ENCODE results near the gene KCNN3.

KCNN3 gene

DNA sequence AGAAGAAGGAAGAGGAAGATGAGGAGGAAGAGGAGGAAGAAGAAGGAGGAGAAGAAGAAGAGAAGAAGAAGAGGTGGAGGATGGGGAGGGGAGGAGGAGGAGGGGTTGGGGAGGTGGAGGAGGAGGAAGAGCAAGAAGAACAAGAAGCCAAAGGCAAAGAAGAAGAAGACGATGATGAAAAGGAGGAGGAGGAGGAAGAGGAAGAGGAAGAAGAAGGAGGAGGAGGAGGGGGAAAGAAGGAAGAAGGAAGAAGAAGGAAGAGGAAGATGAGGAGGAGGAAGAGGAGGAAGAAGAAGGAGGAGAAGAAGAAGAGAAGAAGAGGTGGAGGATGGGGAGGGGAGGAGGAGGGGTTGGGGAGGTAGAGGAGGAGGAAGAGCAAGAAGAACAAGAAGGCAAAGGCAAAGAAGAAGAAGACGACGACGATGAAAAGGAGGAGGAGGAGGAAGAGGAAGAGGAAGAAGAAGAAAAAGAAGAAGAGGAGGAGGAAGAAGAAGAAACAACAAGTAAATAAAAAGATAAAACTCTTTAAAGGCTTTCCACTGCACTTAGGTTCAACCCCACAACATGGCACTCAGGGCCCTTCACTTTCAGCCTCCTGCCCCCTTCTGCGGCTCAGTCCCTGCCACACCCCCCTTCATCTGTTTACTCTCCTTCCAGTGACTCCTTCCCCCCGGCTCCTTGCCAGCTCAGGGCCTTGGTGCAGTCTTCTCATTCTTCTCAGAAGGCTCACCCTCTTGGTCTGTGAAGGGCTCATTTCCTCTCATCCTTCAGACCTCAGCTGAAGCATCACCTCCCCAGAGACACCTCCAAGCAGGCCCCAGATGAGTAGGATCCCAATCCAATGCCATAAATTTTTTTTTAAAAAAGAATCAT is 114.0 kb downstream of the KCNN3 start:
- Histone ChIP-seq H3K4me1 (ENCODE audit: control insufficient read depth, insufficient read depth, low read length, poor library complexity, severe bottlenecking) (peaks cover 15% of the 10 kb centered on the region), H3K27ac (ENCODE audit: low read depth, low read length, severe bottlenecking) (no peak overlapping the region), H3K36me3 (ENCODE audit: control insufficient read depth, insufficient read depth, low read length) (no peaks in the 10 kb centered on the region), H3K4me3 (ENCODE audit: extremely low read depth, insufficient read depth, low read length, poor library complexity, severe bottlenecking) (no peak overlapping the region), H3K9me3 (ENCODE audit: control insufficient read depth, low read length) (no peaks in the 10 kb centered on the region)
- WGBS, 2 experiments (ENCODE audit: insufficient coverage in 2 of 2), result 59 to 91% methylated on average over 3 to 6 of the region's 6 CpGs

DNA sequence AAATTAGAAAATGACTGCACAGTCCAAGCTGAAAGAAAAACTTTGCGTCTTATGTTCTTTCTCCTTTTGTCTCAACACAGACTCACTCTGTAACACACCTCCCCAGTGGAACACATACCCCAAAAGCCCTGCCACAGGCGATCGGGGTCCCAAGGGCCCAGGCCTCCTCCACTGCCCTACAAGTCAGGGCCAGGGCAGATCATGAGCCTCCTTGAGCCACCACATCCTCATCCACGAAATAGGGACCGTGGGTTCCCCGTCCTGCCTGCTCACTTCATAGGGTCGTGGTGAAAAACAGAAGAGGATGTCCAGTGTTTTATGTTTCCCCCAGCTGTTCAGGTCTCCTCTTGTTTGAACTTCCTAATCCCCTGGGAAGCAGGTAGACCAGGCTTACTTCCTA is 116.7 kb downstream of the KCNN3 start:
- Histone ChIP-seq H3K9me3 (ENCODE audit: control insufficient read depth, low read length) (no peaks in the 10 kb centered on the region), H3K27ac (ENCODE audit: low read depth, low read length, severe bottlenecking) (no peak overlapping the region), H3K4me3 (ENCODE audit: extremely low read depth, insufficient read depth, low read length, poor library complexity, severe bottlenecking) (no peak overlapping the region), H3K4me1 (ENCODE audit: control insufficient read depth, insufficient read depth, low read length, poor library complexity, severe bottlenecking) (peaks cover 9% of the 10 kb centered on the region), H3K36me3 (ENCODE audit: control insufficient read depth, insufficient read depth, low read length) (no peaks in the 10 kb centered on the region)
- 91% methylated on average over 6 to 7 of the region's 7 CpGs for WGBS, 2 experiments (ENCODE audit: insufficient coverage in 2 of 2)

DNA sequence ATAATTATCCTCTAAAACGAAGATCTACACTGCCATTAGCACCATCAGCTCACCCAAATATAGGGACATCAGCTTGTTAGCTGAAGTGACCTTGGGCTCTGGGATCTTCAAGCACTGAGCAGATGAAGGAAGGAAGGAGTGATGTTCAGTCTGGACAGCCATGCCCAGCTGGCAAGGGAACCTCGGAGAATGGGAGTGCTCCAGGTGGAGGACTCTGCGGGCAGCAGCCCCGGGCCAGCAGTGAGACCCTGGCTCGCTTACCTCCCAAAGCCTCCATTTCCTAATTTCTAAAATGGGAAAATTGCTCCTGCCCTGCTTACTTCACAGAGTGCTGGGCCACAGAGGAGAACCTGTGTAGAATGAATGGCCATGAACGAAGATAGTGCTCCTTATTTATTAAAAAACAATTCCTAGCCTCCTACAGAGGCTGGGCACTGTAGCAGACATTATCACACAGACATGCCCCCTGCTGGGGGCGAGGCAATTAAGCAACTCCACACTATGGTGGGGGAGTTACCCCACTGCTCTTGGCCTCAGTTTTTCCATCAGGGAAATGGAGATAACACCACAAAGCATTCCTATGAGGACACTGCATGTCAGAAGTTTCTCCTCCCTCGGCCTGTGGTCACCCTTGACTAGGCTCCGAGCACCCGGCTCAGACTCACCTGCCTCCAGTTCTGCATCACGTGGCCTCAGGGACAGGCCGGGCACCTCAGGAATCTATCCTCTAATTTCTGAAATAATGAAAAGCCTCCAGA is 117.6 kb downstream of the KCNN3 start:
- 88 to 89% methylated on average over 8 to 10 of the region's 12 CpGs for WGBS, 2 experiments (ENCODE audit: insufficient coverage in 2 of 2)
- H3K4me3 ChIP-seq (ENCODE audit: extremely low read depth, insufficient read depth, low read length, poor library complexity, severe bottlenecking), result no peak overlapping the region
- H3K4me1 ChIP-seq (ENCODE audit: control insufficient read depth, insufficient read depth, low read length, poor library complexity, severe bottlenecking), result peaks cover 9% of the 10 kb centered on the region
- H3K36me3 ChIP-seq (ENCODE audit: control insufficient read depth, insufficient read depth, low read length), result no peaks in the 10 kb centered on the region
- H3K27ac ChIP-seq (ENCODE audit: low read depth, low read length, severe bottlenecking), result no peak overlapping the region
- no peaks in the 10 kb centered on the region for H3K9me3 ChIP-seq (ENCODE audit: control insufficient read depth, low read length)

DNA sequence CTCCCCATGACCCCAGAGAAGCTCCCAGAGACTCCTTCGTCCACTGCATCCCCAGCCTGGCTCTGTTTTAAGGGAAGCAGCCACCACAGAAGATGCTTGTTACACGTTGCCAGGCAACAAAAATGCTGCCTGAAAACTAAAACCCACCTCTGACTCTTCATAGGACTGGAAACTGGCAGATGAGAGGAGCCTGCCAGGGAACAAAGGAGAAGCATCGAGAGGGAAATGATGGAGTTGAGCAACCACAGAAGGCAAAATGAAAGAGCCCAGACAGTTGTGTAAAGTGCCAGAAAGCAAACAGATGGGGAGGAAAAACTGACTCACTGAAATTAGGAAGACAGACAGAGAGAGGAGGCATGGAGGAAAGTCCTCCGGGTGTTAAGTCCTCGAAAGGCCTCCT is 118.4 kb downstream of the KCNN3 start:
- H3K9me3 ChIP-seq (ENCODE audit: control insufficient read depth, low read length), result no peaks in the 10 kb centered on the region
- 81 to 85% methylated on average over 4 of the region's 5 CpGs for WGBS, 2 experiments (ENCODE audit: insufficient coverage in 2 of 2)
- no peaks in the 10 kb centered on the region for H3K36me3 ChIP-seq (ENCODE audit: control insufficient read depth, insufficient read depth, low read length)
- H3K4me1 ChIP-seq (ENCODE audit: control insufficient read depth, insufficient read depth, low read length, poor library complexity, severe bottlenecking), result peaks cover 8% of the 10 kb centered on the region
- no peak overlapping the region for H3K27ac ChIP-seq (ENCODE audit: low read depth, low read length, severe bottlenecking)
- H3K4me3 ChIP-seq (ENCODE audit: extremely low read depth, insufficient read depth, low read length, poor library complexity, severe bottlenecking), result no peak overlapping the region

DNA sequence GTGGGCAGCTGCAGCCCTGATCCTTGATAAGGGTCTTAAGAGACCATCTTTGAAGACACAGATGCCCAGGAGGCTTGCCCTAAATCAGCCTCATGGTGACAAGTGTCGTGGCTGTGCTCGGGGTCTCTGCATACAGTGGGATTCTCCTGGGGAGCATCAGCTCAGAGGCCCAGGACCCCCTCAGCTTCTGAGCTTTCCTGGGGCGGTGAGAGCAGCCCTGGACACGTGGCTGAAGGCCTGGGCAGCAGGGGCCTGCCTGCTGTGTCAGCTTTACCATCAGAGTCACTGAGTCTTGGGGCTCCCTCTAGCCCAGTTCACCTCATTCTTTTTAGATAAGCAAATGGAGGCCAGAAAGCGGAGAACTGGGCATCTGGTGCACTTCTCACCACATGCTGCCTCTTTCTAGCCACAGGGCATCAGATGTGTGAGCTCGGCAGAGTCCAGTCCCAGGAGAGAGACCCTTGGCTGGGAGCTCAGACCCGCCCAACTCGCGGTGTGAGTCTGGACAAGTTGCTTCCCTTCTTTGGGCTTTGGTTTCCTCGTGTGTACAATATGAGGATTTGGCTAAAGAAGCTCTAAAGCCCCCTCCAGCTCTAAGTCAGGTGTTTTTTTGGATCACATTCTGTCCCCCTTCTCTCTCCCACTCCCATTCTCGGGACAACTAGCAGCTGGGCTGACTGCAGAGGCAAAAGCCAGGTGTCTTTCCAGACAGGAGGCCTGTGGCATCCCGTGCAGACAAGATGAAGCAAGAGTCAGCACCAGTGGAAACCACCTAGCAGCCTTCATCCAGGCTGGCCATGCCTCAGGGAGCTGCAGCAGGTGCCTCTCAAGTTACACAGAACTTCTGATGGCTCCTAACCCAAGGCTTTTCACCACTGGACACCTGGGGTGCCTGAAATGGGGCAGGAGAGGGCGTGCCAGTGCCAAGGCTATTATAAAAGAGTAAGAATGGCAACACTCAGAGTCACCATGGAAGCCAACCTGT is 119.1 kb downstream of the KCNN3 start:
- H3K9me3 ChIP-seq (ENCODE audit: control insufficient read depth, low read length), result no peaks in the 10 kb centered on the region
- H3K27ac ChIP-seq (ENCODE audit: low read depth, low read length, severe bottlenecking), result no peak overlapping the region
- H3K4me3 ChIP-seq (ENCODE audit: extremely low read depth, insufficient read depth, low read length, poor library complexity, severe bottlenecking), result no peak overlapping the region
- no peaks in the 10 kb centered on the region for H3K36me3 ChIP-seq (ENCODE audit: control insufficient read depth, insufficient read depth, low read length)
- 85 to 87% methylated on average over 7 to 11 of the region's 13 CpGs for WGBS, 2 experiments (ENCODE audit: insufficient coverage in 2 of 2)
- H3K4me1 ChIP-seq (ENCODE audit: control insufficient read depth, insufficient read depth, low read length, poor library complexity, severe bottlenecking), result peaks cover 1% of the 10 kb centered on the region

DNA sequence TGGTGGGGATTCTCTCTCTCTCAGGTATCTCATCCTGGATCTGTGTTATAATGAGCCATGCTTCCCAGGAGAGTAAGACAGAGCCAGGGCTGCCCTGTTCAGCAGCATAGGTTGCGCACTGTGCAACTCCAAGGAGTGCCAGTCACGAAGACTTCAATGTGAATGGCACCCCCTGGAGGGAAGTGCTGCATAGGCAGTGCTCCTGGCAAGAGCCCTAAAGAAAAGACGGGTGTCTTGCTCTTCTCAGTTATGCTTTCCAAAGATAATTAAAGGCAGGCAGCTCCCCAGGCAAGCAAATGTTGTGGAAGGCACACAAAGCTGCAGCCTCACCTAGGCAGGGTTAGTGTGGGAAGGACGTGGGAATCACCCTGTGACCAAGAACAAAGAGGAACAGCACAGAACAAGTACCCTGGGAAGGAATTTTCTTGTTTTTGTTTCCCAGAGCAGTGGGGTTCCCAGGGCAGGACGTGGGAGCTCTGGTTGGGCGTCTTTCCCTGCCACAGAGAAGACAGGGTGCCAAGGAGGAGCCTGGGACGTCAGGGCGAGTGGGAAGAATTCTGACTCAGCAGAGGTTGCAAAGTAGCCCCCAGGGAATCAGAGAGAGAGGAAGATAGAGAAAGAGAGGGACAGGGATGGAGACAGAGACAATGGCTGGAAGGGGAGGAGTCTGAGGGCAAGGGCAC is 120.9 kb downstream of the KCNN3 start:
- no peaks in the 10 kb centered on the region for H3K4me1 ChIP-seq (ENCODE audit: control insufficient read depth, insufficient read depth, low read length, poor library complexity, severe bottlenecking)

DNA sequence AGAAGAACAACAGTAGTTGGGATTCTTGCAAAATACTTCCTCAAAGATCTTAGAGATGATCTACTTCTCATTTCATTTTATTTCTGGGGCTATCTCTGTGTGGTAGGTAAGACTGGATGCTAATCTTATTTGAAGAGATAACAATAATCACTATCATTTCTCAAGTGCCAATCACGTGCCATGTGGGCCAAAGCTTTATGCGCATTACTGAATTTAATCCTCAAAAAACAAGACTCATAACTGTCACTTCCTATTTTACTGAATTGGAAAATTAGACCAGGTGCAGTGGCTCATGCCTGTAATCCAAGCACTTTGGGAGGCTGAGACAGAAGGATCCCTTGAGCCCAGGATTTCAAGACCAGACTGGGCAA is 121.7 kb downstream of the KCNN3 start:
- 86% methylated on average over 2 of the region's 2 CpGs; no CpG with 5 or more reads in 1 of the 2 experiments for WGBS, 2 experiments (ENCODE audit: insufficient coverage in 2 of 2)
- H3K36me3 ChIP-seq (ENCODE audit: control insufficient read depth, insufficient read depth, low read length), result no peaks in the 10 kb centered on the region
- no peak overlapping the region for H3K4me3 ChIP-seq (ENCODE audit: extremely low read depth, insufficient read depth, low read length, poor library complexity, severe bottlenecking)
- H3K27ac ChIP-seq (ENCODE audit: low read depth, low read length, severe bottlenecking), result no peak overlapping the region
- H3K9me3 ChIP-seq (ENCODE audit: control insufficient read depth, low read length), result no peaks in the 10 kb centered on the region
- H3K4me1 ChIP-seq (ENCODE audit: control insufficient read depth, insufficient read depth, low read length, poor library complexity, severe bottlenecking), result no peaks in the 10 kb centered on the region

More for the DNA sequence above, 120.9 kb downstream of the KCNN3 start:
- H3K27ac ChIP-seq (ENCODE audit: low read depth, low read length, severe bottlenecking), result no peak overlapping the region
- no peaks in the 10 kb centered on the region for H3K9me3 ChIP-seq (ENCODE audit: control insufficient read depth, low read length)
- H3K36me3 ChIP-seq (ENCODE audit: control insufficient read depth, insufficient read depth, low read length), result no peaks in the 10 kb centered on the region
- no peak overlapping the region for H3K4me3 ChIP-seq (ENCODE audit: extremely low read depth, insufficient read depth, low read length, poor library complexity, severe bottlenecking)
- WGBS, 2 experiments (ENCODE audit: insufficient coverage in 2 of 2), result 73 to 84% methylated on average over 6 to 8 of the region's 8 CpGs

DNA sequence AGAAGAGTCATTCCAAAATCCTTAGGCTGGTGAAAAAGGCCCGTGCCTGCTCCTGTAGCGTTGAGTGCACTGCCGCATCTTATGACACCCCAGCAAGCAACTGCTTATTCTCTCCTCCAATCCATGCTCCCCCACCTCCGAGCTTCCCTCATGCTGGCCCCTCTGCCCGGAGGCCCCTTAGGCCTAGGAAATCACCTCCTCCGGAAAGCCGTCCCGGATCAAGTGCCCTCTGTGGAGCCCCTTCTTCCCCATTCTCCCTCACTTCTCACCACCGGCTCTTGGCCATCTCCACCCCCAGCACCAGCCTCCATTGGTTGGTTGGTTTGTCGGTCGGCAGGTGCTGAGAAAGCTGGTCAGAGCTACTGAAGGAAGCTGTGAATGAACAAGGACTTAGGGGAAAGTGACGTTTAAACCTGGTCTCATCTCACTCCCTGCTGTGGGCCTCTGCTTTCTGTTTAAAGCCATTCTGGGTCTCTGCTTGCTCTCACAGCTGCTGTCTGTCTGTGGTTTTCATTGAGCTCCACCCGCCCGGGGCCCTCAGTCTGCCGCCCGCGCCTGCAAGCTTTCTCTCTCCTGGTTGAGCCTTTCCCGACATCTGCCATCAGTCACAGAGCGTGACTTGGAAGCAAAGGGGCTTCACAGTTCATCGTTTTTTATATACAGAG is 122.2 kb downstream of the KCNN3 start:
- 70 to 80% methylated on average over 10 of the region's 20 CpGs for WGBS, 2 experiments (ENCODE audit: insufficient coverage in 2 of 2)
- no peak overlapping the region for H3K27ac ChIP-seq (ENCODE audit: low read depth, low read length, severe bottlenecking)
- no peaks in the 10 kb centered on the region for H3K36me3 ChIP-seq (ENCODE audit: control insufficient read depth, insufficient read depth, low read length)
- no peak overlapping the region for H3K4me3 ChIP-seq (ENCODE audit: extremely low read depth, insufficient read depth, low read length, poor library complexity, severe bottlenecking)
- no peaks in the 10 kb centered on the region for H3K9me3 ChIP-seq (ENCODE audit: control insufficient read depth, low read length)
- H3K4me1 ChIP-seq (ENCODE audit: control insufficient read depth, insufficient read depth, low read length, poor library complexity, severe bottlenecking), result no peaks in the 10 kb centered on the region

DNA sequence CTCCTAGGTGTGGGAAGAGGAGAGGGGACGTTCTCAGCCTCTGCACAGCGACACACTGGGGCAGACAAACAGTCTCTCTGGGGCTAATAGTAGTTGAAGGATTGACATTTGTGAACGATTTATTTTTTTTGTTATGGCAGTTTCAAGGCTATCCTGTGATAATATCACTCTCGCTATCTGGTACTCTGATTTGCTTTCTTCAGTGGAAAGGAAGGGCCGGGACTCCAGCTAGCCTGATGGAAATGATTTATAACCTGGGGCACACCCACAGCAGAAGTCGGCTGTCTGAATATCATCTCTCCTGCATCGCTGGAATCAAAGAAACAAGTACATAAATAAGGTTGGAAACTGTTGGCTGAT is 122.7 kb downstream of the KCNN3 start:
- 86 to 98% methylated on average over 5 of the region's 7 CpGs for WGBS, 2 experiments (ENCODE audit: insufficient coverage in 2 of 2)

More for the DNA sequence above, 122.7 kb downstream of the KCNN3 start:
- Histone ChIP-seq H3K9me3 (ENCODE audit: control insufficient read depth, low read length) (no peaks in the 10 kb centered on the region), H3K4me1 (ENCODE audit: control insufficient read depth, insufficient read depth, low read length, poor library complexity, severe bottlenecking) (no peaks in the 10 kb centered on the region), H3K36me3 (ENCODE audit: control insufficient read depth, insufficient read depth, low read length) (no peaks in the 10 kb centered on the region), H3K4me3 (ENCODE audit: extremely low read depth, insufficient read depth, low read length, poor library complexity, severe bottlenecking) (no peak overlapping the region), H3K27ac (ENCODE audit: low read depth, low read length, severe bottlenecking) (no peak overlapping the region)

All from mesodermal cell (in vitro differentiated cells).